ENCODE measurements around the gene RMI1.

DNA sequence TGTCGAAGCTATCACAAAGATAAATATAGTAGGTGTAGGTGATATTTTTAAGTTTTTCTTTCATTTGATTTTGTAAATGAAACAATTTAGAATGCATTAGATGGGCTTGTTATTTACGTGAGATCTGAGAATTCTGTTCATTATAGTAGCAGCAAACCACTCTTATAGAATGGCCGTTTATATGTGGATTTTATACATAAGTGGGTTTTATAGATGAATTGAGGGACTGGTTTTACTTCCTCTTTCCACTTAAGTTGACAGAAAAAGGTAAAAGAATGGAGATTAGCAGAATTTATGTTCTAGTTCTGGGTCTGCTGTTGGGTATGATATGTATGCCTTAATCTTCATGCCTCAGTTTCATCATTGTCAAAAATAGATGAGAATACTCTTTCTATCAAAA, 5.6 kb downstream of the RMI1 start:
- TF ChIP-seq CTCF (IDR thresholded peaks at IDR 0.05): no peak
- no peak for TF ChIP-seq POLR2A (IDR thresholded peaks at IDR 0.05)

Data from tibial nerve (tissue), 3 donors.